CD1c-positive myeloid dendritic cell (primary cell): ENCODE results near the gene ZNF333.

Experiments used
- DNase-seq: peaks from one replicate; pipeline ENCODE4 v3.0.0-alpha.2; 2016; ENCODE audit errors: extremely low spot score

The ZNF333 gene

DNA sequence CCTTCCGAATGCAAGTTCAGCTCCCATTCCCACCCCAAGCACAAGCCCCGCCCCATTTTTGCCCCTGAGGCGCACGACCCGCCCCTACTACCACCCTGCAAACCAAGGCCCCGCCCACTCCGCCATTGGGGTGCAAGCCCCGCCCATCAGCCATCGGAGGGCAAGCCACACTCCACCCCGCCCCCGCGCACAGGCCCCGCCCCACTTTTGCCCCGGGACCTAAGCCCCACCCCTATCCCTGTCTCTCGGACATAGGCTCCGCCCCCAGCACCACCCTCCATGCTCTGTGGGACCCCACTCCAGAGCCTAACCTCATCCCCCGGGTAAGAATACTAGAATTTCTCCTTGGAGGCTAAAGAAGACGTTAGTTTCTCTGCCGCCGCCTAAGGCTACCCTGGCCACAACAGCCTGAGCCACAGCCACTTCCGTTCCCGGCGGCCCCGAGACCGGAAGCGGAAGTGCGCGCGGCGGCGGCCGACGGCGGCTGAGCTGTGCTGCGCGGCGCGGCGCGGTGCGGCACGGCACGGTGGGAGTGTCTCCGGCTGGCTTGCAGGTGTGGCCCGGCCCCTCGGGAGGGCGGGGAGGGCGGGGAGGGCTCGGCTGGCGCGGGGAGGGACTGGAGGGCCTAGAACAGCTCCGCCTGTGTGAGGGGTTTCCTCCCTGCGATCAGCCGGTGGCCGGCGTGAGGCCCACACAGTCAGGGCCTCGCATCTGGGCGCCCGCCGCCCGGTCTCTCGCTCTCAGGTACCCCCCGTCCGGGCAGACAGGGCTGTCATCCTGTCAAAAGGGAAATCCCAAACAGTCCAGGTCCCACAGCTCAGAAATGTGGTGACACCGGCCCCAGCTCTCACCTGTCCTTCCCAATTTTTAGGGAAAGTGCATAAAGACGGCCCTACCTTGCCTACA, at the start of gene ZNF333:
ZNF333 (plus strand) TSS at position 451 of the 906 bp plus-strand sequence. CDS start 3,444 bp downstream, outside the sequence.
- peak; percentile 95 for DNase-seq

DNA sequence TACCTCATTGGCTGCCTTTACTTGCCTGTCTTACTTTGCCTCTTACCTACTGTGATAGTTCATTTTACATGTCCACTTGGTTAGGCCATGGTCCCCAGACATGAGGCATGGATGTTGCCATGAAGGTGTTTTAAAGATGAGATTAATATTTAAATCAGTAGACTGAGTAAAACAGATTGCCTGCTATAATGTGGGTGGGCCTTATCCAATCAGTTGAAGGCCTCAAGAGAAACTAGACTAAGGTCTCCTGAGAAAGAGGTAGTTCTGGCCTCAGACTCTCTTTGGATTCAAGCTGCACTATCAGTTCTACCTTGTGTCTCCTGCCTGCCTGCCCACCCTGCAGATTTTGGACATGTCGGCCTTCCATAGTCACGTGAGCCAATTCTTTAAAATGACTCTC, 41.3 kb upstream of the ZNF333 start:
- DNase-seq: no peak

DNA sequence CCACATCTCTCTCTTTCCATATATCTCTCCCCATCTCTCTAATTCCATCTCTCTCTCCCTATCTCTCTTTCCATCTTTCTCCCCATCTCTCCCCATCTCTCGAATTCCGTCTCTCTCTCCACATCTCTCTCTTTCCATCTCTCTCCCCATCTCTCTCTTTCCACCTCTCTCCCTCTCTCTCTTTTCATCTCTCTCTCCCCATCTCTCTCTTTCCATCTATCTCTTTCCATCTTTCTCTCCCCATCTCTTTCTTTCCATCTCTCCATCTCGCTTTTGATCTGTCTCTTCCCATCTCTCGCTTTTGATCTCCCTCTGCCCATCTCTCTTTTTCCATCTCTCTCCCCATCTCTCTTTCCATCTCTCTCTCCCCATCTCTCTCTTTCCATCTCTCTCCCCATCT, 40.8 kb upstream of the ZNF333 start:
- DNase-seq: no peak

DNA sequence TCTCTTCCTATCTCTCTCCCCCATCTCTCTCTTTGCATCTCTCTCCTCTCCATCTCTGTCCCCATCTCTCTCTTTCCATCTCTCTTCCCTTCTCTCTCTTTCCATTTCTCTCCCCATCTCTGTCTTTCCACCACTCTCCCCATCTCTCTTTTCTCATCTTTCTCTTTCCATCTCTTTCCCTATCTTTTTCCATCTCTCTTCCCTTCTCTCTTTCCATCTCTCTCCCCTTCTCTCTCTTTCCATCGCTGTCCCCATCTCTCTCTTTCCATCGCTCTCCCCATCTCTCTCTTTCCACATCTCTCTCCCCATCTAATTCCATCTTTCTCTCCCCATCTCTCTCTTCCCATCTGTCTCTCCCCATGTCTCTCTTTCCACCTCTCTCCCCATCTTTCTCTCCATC, 39.7 kb upstream of the ZNF333 start:
- no peak for DNase-seq

DNA sequence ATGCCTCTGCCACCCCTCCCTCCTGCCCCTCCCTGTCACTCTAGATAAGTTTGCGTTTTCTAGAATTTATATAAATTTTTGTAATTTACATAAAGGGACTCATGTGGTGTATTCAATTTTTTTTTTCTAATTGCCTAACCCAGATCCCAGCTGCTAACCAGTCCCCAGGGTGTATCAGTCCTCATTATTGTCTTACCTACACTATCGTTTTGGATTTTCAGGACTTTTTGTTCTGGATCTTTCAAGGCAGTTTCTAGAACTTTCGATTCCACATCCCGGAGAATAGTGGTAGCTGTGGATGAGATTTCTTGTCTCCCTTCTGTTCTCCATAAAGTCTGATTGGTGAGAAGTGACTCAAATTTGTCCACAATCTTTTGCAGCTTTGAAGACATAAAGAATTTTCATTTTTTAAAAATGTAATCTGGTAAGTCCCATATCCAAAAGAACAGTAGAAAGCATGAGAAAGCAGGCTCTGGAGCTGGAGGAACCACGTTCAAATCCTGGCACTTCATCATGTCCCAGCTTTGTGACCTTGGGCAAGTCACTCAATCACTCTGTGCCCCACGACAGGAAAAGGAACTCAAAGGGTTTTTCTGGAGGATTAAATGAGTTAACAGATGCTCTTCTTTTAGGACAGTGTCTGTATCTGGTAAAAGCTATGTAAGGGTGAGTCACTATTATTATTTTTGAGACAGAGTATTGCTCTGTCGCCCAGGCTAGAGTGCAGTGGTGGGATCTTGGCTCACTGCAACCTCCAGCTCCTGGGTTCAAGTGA, 34.9 kb upstream of the ZNF333 start:
- no peak for DNase-seq

DNA sequence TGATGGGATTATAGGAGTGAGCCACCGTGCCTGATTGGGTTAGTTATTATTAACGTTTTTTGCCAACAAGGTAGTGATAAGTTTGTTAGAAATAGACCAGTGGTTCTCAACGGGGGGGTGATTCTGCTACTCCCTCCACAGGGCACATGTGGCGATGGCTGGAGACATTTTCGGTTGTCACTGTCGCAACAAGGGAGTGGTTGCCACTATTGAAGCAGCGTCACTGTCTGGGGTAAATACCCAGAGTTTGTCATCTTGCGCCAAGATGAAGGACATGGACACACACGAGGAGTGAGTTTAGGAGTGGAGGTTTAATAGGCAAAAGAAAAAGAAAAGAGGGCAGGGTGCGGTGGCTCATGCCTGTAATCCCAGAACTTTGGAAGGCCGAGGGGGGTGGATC, 34.1 kb upstream of the ZNF333 start:
- DNase-seq: no peak

DNA sequence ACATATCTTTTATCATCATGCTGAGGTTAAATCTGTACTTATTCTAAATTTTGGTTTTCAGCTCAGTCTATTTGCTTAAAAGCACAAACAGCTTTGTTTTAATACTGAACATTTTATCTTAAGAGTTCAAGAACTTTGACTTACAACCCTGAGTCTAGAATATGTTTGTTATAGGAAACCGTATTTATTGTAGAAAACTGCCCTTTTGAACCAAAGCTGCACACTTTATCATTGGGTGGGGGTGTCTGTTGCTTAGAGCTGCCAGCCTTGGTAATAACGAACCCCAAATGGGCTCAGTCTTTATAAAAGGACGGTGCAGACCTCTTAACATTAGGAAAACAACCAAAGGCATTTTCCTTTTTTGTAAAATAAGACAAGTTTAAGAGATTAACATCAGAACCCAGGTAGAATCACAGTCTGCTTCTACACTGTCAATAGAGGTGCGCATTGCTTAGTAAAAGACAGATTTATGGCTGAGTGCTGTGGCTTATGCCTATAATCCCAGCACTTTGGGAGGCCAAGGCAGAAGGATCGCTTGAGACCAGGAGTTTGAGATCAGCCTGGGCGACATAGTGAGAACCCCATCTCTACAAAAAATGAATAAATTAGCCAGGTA, 29.9 kb upstream of the ZNF333 start:
- DNase-seq: no peak

DNA sequence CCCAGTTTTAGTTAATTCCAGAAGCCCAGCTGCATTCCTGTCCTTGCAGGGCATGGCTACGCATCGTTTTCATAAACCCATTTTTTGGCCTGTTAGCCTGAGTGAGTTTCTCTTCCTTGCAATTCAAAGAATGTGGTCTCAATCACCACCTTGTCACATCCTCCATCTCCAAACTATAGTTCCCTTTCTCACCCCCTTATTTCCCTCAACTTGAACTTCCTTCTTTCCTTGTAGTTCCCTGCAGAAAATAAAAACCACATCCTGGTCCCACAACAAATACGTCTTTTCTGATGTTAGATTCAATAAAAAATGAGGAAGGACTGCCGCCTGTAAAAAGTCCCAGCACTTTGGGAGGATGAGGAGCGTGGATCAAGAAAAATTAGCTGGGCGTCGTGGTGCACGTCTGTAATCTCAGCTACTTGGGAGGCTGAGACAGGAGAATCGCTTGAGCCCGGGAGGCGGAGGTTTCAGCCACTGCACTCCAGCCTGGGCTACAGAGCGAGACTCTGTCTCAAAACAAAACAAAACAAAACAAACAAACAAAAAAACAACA, 28.4 kb upstream of the ZNF333 start:
- DNase-seq: peak; percentile 84

DNA sequence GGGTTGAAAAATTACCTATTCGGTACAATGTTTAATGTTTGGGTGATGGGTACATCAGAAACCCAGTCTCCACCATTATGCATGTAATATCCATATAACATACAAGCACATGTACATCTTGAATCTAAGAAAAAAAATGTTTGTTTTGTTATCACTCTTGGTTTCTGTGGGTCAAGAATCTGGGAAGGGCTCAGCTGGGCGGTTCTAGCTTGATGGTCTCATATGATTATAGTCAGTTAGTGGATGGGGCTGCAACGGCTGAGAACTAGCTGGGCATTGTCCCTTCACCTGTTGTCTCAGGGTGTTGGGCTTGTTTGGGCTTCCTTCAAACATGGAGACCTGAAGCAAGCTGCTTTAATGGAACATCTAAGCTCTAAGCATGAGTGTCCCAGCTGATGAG, 19.9 kb upstream of the ZNF333 start:
- DNase-seq: no peak

DNA sequence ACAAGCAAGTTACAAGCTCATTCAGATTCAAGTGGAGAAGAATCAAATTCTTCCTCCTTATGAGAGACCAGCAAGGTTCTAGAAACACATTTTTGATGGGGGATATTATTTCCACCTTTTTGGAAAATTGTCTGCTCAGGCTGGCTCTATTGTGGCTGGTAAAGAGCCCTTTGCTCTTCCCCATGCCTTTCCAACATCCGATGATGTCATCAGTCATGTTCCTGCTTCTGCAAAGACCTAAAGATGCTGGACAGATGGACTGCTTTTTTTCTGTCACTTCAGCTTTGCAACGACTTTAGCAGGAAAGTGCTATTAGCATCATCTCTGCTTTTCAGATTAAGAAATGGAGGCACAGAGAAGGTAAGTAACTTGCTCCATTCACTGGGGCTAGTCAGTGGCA, 19.4 kb upstream of the ZNF333 start:
- no peak for DNase-seq

DNA sequence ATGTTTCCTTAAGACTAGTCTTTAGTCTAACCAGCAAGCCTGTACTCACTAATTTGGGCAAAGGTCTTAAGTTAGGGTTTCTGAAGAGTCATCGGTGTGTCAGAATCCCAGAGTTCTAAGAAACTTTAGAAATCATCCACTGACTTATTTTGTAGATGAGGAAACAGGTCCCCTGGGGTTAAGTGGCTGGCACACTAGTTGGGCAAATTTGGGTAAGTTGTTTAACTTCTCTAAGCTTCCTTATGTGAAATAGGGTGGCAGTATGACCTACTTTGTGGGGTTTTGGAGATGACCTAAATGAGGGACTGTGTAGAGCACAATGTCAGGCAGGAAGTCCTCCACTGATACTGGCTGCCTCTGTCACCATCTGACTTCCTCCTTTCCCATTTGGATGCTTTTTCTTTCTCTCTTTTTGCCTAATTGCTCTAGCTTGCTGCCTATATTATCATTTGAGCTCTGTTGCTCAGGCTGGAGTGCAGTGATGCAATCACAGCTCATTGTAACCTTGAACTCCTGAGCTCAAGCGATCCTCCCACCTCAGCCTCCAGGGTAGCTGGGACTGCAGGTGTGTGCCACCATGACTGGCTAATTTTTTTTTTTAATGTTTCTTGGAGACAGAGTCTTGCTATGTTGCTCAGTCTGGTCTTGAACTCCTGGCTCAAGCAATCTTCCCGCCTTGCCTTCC, 17.5 kb upstream of the ZNF333 start:
- DNase-seq: peak; percentile 78

DNA sequence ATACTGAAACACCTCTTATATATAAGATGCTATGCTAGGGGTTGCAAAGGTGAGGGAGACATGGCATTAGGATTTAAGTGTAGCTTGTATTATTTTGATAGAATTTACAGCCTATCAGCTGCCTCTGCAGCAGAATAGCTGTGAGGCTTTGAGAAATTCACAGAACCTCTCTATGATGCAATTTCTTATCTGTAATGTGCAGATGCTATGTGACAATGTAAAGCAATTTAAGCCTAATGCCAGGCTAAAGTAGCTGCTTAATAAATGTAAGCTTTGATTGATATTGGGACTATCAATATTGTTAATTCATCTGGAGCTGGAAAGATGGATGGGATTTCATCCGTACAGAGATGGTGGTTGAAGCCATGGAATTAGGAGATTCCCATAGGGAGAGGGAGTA, 16.8 kb upstream of the ZNF333 start:
- no peak for DNase-seq

DNA sequence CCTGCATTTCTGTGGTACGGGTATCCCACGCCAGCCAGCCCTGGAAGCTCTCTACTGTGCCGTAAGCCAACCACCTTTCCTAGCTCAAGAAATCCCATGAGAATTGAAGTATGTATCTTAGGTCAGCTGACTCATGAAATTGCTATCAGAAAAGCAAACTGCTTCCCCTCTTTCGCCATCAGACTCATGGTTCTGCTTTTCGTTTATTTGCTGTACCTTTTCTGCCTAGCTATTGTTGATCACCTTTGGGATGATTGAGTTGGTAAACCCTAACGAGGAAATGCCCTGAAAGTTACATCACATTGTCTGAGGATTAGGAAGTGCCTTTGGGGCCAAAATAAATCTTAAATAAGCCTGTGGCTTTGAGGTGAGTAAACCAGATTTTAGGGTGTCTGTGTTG, 15.1 kb upstream of the ZNF333 start, which contains the start of gene ADGRE3:
ADGRE3 (minus strand) TSS at position 81 of the 400 bp plus-strand sequence; CDS start at position 7, 74 bp downstream.
- peak; percentile 76 for DNase-seq

DNA sequence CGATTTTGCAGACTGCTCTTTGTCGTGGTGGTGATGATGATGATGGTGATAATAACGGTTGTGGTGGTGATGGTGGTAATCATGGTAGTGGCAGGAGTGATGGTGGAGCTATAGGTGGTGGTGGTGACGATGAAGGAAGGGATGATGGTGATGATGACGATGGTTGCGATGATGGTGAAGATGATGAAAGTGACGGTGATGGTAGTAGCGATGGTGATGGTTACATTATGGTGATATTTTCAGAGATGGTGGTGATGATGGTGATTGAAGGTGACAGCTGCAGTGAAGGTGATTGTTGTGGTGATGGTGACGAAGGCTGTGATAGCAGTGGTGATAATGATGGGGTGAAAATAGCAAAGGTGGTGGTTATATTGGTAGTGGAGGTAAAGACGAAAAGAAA, 13.1 kb upstream of the ZNF333 start:
- DNase-seq: no peak

DNA sequence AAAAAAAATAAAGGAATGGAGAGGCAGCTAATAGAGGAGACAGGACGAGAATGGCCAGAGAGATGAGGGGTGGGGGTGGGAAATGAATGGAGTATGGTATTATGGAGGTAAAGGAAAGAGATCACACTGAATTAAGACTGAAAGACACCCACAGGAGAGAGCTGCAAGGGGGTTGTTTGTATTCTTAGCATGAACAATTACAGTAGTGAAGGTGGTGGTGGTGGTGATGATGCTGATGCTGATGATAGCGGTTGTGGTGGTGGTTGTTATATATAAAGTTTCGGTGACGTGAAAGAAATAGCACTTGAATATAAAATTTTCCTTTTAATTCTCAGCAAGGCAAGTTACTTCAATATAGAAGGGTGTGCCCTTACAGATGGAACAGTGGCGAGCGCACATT, 12.4 kb upstream of the ZNF333 start:
- no peak for DNase-seq

DNA sequence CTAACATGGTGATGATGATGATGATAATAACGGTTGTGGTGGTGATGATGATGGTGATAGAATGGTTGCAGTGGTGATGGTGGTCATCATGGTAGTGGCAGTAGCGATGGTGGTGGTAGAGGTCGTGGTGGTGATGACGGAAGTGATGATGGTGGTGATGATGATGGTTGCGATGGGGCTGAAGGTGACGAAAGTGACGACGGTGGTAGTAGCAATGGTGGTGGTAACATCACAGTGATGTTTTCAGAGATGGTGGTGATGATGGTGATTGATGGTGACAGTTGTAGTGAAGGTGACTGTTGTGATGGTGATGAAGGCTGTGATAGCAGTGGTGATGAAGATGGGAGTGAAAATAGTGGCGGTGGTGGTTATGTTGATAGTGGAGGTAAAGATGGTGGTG, 11.6 kb upstream of the ZNF333 start:
- no peak for DNase-seq

DNA sequence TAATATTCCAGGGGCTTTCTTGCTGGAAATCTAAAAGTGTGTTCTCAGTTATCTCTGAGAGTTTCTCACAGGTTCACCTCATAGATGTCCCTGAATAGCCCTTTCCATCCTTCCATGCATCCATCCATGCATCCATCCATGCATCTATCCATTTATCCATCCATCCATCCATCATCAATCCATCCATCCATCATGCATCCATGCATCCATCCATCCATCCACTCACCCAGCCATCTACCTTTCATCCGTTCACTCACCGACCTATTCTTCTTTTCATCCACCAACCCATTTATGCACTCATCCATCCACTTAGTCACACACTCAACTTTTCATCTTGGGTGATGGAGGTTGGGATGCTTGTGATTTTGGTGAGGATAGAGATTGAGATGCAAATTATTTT, 7.8 kb upstream of the ZNF333 start:
- no peak for DNase-seq

DNA sequence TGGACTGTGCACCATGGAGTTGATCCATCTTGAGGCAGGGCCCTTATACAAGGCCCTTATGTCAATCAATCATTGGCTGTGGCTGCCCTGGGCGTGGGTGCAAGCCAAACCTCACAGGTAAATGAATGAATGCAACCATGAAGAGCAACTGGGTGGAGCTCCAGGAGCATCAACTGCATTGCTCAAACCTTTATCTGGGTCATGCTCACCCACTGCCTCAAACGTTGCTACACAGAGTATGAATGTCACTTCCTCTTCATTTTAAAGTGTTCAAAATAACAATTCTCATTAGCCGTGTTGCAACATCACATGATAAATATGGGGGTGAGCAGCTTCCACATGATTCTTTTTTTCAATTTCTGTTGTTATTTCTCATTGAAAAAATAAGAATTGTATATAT, 6.4 kb upstream of the ZNF333 start:
- DNase-seq: peak; percentile 91

DNA sequence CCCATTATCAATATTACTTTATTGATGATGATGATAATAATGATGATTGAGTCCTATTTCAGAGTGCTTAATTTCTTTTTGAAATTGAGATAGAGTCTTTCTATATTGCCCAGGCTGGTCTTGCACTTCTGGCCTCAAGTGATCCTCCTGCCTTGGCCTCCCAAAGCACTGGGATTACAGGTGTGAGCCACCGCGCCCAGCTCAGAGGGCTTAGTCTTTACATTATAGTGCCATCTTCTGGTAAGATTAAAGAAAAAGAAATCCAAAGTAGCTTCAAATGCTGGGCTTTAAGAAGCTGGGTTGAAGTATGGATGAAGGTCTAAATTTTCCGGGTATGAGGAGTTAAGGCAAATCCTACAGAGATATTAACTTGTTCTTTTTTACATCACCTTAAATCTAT, 3.4 kb upstream of the ZNF333 start:
- peak; percentile 37 for DNase-seq

DNA sequence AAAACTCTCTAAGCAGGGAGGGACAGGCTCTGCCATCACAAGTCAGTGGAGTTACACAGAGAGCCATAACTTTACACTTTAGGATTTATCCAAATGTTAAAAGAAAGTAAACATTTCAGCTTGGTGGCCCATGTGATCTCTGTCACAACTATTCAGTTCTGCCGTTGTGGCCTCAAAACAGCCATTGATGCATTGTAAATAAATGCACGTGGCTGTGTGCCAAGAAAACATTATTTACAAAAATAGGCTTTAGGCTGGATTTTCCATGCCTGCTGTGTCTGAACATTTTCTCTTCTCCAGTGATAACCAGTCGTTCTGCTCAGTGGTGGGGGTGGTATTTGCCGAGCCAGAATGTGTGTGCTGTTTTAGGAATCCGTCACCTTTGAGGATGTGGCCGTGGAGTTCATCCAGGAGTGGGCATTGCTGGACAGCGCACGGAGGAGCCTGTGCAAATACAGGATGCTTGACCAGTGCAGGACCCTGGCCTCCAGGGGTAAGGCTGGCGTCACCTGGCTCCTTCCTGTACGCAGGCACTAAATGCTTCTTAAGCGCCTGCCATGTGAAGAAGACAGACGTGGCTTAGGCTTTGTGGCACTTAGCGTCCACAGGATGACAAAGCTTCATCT, 4.9 kb downstream of the ZNF333 start:
- DNase-seq: no peak

DNA sequence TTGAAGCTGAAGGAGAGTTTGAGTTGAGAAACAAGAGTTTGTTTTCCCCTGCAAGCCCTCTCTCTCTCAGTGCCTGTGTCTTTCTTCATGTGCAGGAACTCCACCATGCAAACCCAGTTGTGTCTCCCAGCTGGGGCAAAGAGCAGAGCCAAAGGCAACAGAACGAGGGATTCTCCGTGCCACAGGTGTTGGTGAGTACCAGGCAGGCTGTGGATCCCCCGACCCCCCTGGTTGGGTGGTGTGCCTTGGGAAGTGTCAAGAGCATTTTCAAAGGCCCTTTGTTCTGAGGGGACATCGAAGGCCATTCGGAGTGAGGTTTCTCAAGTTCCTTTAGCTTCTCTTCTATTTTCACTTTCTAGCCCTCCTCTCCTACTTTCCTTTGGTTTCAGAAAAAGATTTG, 5.6 kb downstream of the ZNF333 start:
- no peak for DNase-seq
